ENCODE measurements around the gene ZNF628.

ZNF628 gene

GRCh38 chr19:55451163-55451964 is 25.1 kb upstream of the ZNF628 start:
- no peak for DNase-seq (ENCODE audit: low read depth in 3 of 3)

GRCh38 chr19:55451965-55452748 is 24.3 kb upstream of the ZNF628 start:
- DNase-seq (ENCODE audit: low read depth in 3 of 3): no peak

GRCh38 chr19:55452749-55453346 is 23.6 kb upstream of the ZNF628 start:
- peak in 1 of 3 donors; percentile 37 for DNase-seq (ENCODE audit: low read depth in 3 of 3)

GRCh38 chr19:55453511-55454260 is 22.7 kb upstream of the ZNF628 start:
- no peak for DNase-seq (ENCODE audit: low read depth in 3 of 3)

GRCh38 chr19:55454787-55455243 is 21.6 kb upstream of the ZNF628 start:
- no peak for DNase-seq (ENCODE audit: low read depth in 3 of 3)

- no peak for DNase-seq (ENCODE audit: low read depth in 3 of 3)
Observed at GRCh38 chr19:55455576-55456235, 20.7 kb upstream of the ZNF628 start.

GRCh38 chr19:55456347-55456746 is 20.1 kb upstream of the ZNF628 start:
- DNase-seq (ENCODE audit: low read depth in 3 of 3): no peak

- no peak for DNase-seq (ENCODE audit: low read depth in 3 of 3)
Observed at GRCh38 chr19:55457683-55458457, 18.5 kb upstream of the ZNF628 start.

- no peak for DNase-seq (ENCODE audit: low read depth in 3 of 3)
Observed at GRCh38 chr19:55459551-55459949, 16.9 kb upstream of the ZNF628 start.

GRCh38 chr19:55459950-55460657 is 16.3 kb upstream of the ZNF628 start:
- no peak for DNase-seq (ENCODE audit: low read depth in 3 of 3)

- peak in 1 of 3 donors; percentile 52 for DNase-seq (ENCODE audit: low read depth in 3 of 3)
Observed at GRCh38 chr19:55460670-55461258, 15.7 kb upstream of the ZNF628 start.

- DNase-seq (ENCODE audit: low read depth in 3 of 3): peak; percentile 100
Observed at GRCh38 chr19:55461259-55461973, 15.0 kb upstream of the ZNF628 start, which contains the start of gene ISOC2. ISOC2 (minus strand) TSS chr19:55461642; CDS start chr19:55456486, 5,156 bp downstream.

GRCh38 chr19:55461974-55462626 is 14.3 kb upstream of the ZNF628 start:
- DNase-seq (ENCODE audit: low read depth in 3 of 3): no peak

- DNase-seq (ENCODE audit: low read depth in 3 of 3): no peak
Observed at GRCh38 chr19:55462722-55463121, 13.7 kb upstream of the ZNF628 start.

GRCh38 chr19:55463583-55464031 is 12.8 kb upstream of the ZNF628 start:
- DNase-seq (ENCODE audit: low read depth in 3 of 3): no peak

GRCh38 chr19:55464039-55464661 is 12.3 kb upstream of the ZNF628 start:
- no peak for DNase-seq (ENCODE audit: low read depth in 3 of 3)

- no peak for DNase-seq (ENCODE audit: low read depth in 3 of 3)
Observed at GRCh38 chr19:55464662-55465054, 11.8 kb upstream of the ZNF628 start, which contains the start of gene C19orf85. C19orf85 (minus strand) TSS chr19:55464751; CDS start chr19:55464554, 197 bp downstream.
